ENCODE results near the gene MYO3B.

DNA sequence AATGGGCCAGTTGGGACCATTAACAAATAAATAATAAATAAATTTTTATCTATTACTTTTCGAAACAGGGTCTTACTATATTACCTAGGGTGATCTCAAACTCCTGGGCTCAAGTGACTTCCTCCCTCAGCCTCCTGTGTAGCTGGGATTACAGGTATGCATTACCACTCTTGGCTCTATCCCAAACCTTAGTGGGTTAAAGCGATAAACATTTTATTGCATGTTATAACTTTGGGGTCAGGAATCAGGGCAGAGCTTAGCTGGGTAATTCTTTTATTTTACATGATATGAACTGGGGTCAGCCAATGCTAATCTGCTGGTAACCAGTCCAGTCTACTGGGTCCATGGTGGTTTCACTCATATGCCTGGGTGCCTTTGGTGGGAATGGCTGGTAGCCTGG lies 127.8 kb downstream of the MYO3B start:
- TF ChIP-seq YY1 (IDR thresholded peaks at IDR 0.05; ENCODE audit: low read depth) (no peak), EP300 (IDR thresholded peaks at IDR 0.05; ENCODE audit: borderline replicate concordance) (no peak), FOXM1 (IDR thresholded peaks at IDR 0.05; ENCODE audit: borderline replicate concordance, low read depth) (no peak), RAD21 (IDR thresholded peaks at IDR 0.05; ENCODE audit: low read depth) (no peak), USF1 (IDR thresholded peaks at IDR 0.05) (no peak), EGR1 (IDR thresholded peaks at IDR 0.05) (no peak), CREB1 (IDR thresholded peaks at IDR 0.05; ENCODE audit: low read depth) (no peak), ZBTB7A (IDR thresholded peaks at IDR 0.05; ENCODE audit: low read depth) (no peak), NFIC (IDR thresholded peaks at IDR 0.05) (no peak), TAF1 (IDR thresholded peaks at IDR 0.05; ENCODE audit: low read depth) (no peak), TEAD4 (IDR thresholded peaks at IDR 0.05) (no peak)
- TF ChIP-seq, protein P1, sequence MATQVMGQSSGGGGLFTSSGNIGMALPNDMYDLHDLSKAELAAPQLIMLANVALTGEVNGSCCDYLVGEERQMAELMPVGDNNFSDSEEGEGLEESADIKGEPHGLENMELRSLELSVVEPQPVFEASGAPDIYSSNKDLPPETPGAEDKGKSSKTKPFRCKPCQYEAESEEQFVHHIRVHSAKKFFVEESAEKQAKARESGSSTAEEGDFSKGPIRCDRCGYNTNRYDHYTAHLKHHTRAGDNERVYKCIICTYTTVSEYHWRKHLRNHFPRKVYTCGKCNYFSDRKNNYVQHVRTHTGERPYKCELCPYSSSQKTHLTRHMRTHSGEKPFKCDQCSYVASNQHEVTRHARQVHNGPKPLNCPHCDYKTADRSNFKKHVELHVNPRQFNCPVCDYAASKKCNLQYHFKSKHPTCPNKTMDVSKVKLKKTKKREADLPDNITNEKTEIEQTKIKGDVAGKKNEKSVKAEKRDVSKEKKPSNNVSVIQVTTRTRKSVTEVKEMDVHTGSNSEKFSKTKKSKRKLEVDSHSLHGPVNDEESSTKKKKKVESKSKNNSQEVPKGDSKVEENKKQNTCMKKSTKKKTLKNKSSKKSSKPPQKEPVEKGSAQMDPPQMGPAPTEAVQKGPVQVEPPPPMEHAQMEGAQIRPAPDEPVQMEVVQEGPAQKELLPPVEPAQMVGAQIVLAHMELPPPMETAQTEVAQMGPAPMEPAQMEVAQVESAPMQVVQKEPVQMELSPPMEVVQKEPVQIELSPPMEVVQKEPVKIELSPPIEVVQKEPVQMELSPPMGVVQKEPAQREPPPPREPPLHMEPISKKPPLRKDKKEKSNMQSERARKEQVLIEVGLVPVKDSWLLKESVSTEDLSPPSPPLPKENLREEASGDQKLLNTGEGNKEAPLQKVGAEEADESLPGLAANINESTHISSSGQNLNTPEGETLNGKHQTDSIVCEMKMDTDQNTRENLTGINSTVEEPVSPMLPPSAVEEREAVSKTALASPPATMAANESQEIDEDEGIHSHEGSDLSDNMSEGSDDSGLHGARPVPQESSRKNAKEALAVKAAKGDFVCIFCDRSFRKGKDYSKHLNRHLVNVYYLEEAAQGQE (IDR thresholded peaks at IDR 0.05; ENCODE audit: low read depth) = no peak
- TF ChIP-seq, protein P2, sequence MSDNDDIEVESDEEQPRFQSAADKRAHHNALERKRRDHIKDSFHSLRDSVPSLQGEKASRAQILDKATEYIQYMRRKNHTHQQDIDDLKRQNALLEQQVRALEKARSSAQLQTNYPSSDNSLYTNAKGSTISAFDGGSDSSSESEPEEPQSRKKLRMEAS (IDR thresholded peaks at IDR 0.05) = no peak
